Naive B cell (primary cell): ENCODE results near the gene TNK1. TPM values are rescaled to one million over a fixed set of nuclear protein-coding genes. Genes with fewer than 3 reads are reported as not detected.
A peak's percentile ranks its signal among the peaks of the same experiment; 100 is the strongest.

ENCODE experiments used
- ATAC-seq, 2 donors: fragments of 150-1000 bp; cut with Tn5 transposase; 2 replicates each; pipeline ENCODE4 v1.10.0; 2021; ENCODE audit warnings: low read depth in 2 of 2, mild to moderate bottlenecking in 2 of 2, moderate library complexity in 2 of 2
- DNase-seq: peaks from one replicate; pipeline ENCODE4 v3.0.0; 2022
- H3K27ac Mint-ChIP-seq, 6 donors: one replicate each; pipeline ENCODE4 v1.8.0; 2020 to 2022; ENCODE audit warnings: mild to moderate bottlenecking in 6 of 6, mixed read lengths in 6 of 6, moderate library complexity in 5 of 6, inconsistent platforms in 2 of 6
- H3K27me3 Mint-ChIP-seq, 3 donors: one replicate each; pipeline ENCODE4 v1.8.0; 2021 to 2022; ENCODE audit warnings: mixed read lengths in 3 of 3, mild to moderate bottlenecking in 1 of 3
- H3K36me3 Mint-ChIP-seq, 2 donors: one replicate each; pipeline ENCODE4 v1.8.0; 2020 to 2022; ENCODE audit warnings: mixed read lengths in 2 of 2, inconsistent platforms in 1 of 2, mild to moderate bottlenecking in 1 of 2
- H3K4me1 Mint-ChIP-seq, 3 donors: one replicate each; pipeline ENCODE4 v1.8.0; 2020 to 2022; ENCODE audit warnings: mixed read lengths in 3 of 3, inconsistent platforms in 1 of 3, mild to moderate bottlenecking in 1 of 3, moderate library complexity in 1 of 3
- H3K4me3 Mint-ChIP-seq, 8 donors: one replicate each; pipeline ENCODE4 v1.8.0; 2020 to 2022; ENCODE audit warnings: mild to moderate bottlenecking in 8 of 8, mixed read lengths in 8 of 8, moderate library complexity in 8 of 8, inconsistent platforms in 2 of 8
- H3K9me3 Mint-ChIP-seq, 7 donors: one replicate each; pipeline ENCODE4 v1.8.0; 2020 to 2022; ENCODE audit warnings: mixed read lengths in 7 of 7, mild to moderate bottlenecking in 5 of 7, inconsistent platforms in 2 of 7, moderate library complexity in 1 of 7
- polyA plus RNA-seq, 6 donors: library from polyadenylated mRNA; unstranded; fragments of 300-500 nt; fragmentation: Illumina TruSeq; gene quantifications; one replicate each; pipeline ENCODE4 v1.2.3, GENCODE V29; 2021; ENCODE audit warnings: low read depth in 6 of 6

Gene TNK1
- polyA plus RNA-seq, 6 donors from 2014 or later, result 1.2 to 4.2 (median 2.5) TPM

DNA sequence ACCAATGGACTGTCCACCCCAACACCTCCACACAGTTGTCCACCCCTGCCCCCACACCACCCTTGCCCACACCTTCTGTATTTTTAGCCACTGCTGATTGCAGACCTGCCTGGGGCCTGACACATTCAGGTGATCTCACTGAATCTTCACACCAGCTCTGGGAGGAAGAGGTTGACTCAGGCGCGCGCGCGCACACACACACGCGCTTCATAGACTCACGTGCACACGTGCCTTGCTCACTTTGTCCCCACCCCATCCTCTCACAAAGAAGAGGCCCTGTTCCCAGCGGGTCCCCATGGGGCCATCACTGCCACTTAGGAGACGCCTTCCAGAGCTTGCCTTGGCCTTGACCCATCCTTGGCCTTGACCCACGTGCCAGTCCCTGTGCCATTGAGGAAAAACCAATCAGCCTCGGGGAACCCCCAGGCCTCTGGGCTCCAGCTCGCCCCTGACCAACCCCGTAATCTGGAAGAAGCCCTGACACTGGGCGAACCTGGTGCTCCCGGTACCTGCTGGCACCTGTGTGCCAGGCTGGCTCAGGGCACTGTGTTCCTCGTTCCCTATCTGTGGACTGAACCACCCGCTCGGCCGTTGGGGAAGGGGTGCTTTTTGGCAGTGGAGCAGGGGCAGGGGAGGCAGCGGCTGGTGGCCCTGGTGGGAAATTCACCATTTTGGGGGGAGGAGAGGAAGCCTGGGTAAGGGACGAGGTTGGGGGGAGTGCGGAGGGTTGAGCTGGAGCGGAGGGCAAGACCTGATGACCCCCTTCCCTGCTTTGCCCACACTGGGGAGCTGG is 29.9 kb downstream of the TNK1 start:
- ATAC-seq, result no peak
- H3K4me1 Mint-ChIP-seq, result peaks cover 2 to 12% (median 6%) of the 10 kb centered on the region in 3 donors
- no peaks in the 10 kb centered on the region for H3K9me3 Mint-ChIP-seq
- H3K36me3 Mint-ChIP-seq, result no peaks in the 10 kb centered on the region
- no peak overlapping the region for H3K4me3 Mint-ChIP-seq
- H3K27me3 Mint-ChIP-seq, result peaks cover 14 to 31% (median 25%) of the 10 kb centered on the region in 3 donors
- no peak overlapping the region for H3K27ac Mint-ChIP-seq
- DNase-seq, result no peak

DNA sequence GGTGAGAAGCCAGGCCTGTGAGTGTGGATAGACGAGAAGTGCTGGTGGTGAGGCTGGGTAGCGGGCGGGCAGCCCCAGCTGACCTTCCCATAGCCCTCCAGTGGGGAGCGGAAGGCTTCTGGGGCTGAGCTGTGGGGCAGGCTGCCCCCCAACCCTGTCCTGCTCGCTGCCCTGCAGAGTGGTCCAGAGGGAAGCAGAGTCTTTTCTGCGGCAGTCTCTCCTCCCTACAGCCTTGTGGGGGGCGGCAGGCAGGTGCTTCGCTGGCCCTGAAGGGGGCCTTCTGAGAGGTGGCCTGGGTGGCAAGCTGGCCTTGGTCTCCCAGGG is 30.5 kb downstream of the TNK1 start:
- ATAC-seq (no peak), DNase-seq (no peak)
- Mint-ChIP-seq H3K36me3 (no peaks in the 10 kb centered on the region), H3K9me3 (no peaks in the 10 kb centered on the region), H3K4me1 (peaks cover 0 to 8% (median 3%) of the 10 kb centered on the region in 3 donors), H3K27ac (no peak overlapping the region), H3K4me3 (no peak overlapping the region), H3K27me3 (peaks cover 10 to 27% (median 20%) of the 10 kb centered on the region in 3 donors)

DNA sequence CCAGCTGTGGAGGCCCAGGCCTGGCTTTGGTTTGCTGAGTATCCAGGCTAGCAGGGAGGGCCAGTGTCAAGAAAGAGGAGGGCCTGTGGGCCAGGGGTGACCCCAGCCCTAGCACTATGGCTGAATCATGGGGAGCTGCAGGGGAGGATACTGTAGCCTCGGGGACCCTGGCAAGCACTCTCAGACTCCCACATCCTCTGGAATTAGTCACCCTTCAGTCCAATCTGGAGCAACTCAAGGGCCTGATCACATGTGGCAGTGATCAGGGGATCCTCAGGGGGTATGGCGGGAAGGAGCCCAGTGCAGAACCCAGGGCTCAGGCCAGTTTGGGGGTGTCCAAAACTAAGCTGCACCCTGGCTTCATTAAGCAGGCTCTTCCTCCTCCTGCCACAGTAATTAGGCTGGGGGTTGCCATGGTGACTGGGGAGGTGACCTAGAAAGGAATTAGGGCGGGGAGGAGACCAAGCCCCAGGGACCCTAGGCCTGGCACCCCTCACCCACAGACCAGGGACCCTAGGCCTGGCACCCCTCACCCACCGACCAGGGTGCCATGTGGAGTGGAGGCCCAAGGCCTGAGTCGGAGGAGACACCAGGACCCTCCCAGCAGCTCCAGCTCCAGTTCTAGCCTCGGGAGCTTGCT is 32.6 kb downstream of the TNK1 start:
- no peaks in the 10 kb centered on the region for H3K9me3 Mint-ChIP-seq

DNA sequence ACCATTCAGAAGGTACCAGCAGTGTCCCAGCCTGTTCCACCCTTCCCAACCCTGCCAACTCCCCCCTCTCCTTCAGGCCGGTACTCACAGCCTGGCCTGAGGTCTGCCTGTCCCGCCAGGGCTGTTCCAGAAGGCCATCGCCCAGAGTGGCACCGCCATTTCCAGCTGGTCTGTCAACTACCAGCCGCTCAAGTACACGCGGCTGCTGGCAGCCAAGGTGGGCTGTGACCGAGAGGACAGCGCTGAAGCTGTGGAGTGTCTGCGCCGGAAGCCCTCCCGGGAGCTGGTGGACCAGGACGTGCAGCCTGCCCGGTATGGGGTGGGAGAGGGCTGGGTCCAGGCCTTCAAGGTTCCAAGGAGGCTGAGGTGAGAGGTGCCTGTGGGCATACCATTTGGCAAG is 33.9 kb downstream of the TNK1 start:
- Mint-ChIP-seq H3K4me1 (no peaks in the 10 kb centered on the region), H3K4me3 (no peak overlapping the region), H3K36me3 (no peaks in the 10 kb centered on the region), H3K27me3 (peaks cover 4 to 22% (median 16%) of the 10 kb centered on the region in 3 donors), H3K9me3 (no peaks in the 10 kb centered on the region), H3K27ac (no peak overlapping the region)
- DNase-seq (no peak), ATAC-seq (no peak)

More for the DNA sequence above, 32.6 kb downstream of the TNK1 start:
- H3K36me3 Mint-ChIP-seq, result no peaks in the 10 kb centered on the region
- no peak for ATAC-seq
- H3K4me1 Mint-ChIP-seq, result peaks cover 0 to 3% (median 0%) of the 10 kb centered on the region in 3 donors
- no peak overlapping the region for H3K27ac Mint-ChIP-seq
- no peak overlapping the region for H3K4me3 Mint-ChIP-seq
- peaks cover 14 to 22% (median 20%) of the 10 kb centered on the region in 3 donors for H3K27me3 Mint-ChIP-seq
- DNase-seq, result no peak

DNA sequence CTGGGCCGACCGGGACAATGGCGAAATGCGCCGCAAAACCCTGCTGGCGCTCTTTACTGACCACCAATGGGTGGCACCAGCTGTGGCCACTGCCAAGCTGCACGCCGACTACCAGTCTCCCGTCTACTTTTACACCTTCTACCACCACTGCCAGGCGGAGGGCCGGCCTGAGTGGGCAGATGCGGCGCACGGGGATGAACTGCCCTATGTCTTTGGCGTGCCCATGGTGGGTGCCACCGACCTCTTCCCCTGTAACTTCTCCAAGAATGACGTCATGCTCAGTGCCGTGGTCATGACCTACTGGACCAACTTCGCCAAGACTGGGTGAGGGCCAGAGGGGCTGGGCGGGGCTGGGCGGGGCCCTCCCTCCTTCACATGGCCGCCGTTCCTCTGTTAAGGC is 34.9 kb downstream of the TNK1 start:
- Mint-ChIP-seq H3K36me3 (no peaks in the 10 kb centered on the region), H3K4me1 (no peaks in the 10 kb centered on the region), H3K27me3 (peaks cover 3 to 17% (median 9%) of the 10 kb centered on the region in 3 donors), H3K27ac (no peak overlapping the region), H3K4me3 (no peak overlapping the region), H3K9me3 (no peaks in the 10 kb centered on the region)
- no peak for DNase-seq
- ATAC-seq, result no peak

DNA sequence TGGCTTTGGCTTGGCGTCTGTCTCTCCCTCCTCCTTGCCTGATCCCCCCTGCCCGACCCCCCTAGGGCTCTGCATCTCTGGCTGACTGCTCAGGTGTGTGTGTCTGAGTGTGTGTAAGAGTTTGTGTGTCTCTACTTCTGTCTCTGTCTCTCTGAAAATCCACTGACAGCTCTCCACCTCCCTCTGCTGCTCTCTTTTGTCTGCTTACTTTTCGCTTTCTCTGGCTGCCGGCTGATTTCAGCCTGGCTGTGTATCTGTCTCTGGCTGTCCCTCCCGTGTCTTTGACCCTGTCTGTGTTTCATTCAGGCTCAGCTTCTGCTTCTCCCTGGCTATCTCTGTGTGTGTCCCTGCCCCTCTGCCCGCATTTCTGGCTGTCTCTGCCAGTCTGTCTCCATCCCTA is 35.4 kb downstream of the TNK1 start:
- DNase-seq (no peak), ATAC-seq (no peak)
- H3K4me3 Mint-ChIP-seq, result no peak overlapping the region
- peaks cover 3 to 17% (median 9%) of the 10 kb centered on the region in 3 donors for H3K27me3 Mint-ChIP-seq
- H3K36me3 Mint-ChIP-seq, result no peaks in the 10 kb centered on the region
- H3K9me3 Mint-ChIP-seq, result no peaks in the 10 kb centered on the region
- no peaks in the 10 kb centered on the region for H3K4me1 Mint-ChIP-seq
- no peak overlapping the region for H3K27ac Mint-ChIP-seq

DNA sequence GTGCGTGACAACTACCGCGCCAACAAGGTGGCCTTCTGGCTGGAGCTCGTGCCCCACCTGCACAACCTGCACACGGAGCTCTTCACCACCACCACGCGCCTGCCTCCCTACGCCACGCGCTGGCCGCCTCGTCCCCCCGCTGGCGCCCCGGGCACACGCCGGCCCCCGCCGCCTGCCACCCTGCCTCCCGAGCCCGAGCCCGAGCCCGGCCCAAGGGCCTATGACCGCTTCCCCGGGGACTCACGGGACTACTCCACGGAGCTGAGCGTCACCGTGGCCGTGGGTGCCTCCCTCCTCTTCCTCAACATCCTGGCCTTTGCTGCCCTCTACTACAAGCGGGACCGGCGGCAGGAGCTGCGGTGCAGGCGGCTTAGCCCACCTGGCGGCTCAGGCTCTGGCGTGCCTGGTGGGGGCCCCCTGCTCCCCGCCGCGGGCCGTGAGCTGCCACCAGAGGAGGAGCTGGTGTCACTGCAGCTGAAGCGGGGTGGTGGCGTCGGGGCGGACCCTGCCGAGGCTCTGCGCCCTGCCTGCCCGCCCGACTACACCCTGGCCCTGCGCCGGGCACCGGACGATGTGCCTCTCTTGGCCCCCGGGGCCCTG is 36.3 kb downstream of the TNK1 start:
- no peaks in the 10 kb centered on the region for H3K9me3 Mint-ChIP-seq
- no peak overlapping the region for H3K4me3 Mint-ChIP-seq
- ATAC-seq (no peak), DNase-seq (no peak)
- no peak overlapping the region for H3K27ac Mint-ChIP-seq
- H3K4me1 Mint-ChIP-seq, result no peaks in the 10 kb centered on the region
- no peaks in the 10 kb centered on the region for H3K36me3 Mint-ChIP-seq
- H3K27me3 Mint-ChIP-seq, result peaks cover 3 to 17% (median 9%) of the 10 kb centered on the region in 3 donors

DNA sequence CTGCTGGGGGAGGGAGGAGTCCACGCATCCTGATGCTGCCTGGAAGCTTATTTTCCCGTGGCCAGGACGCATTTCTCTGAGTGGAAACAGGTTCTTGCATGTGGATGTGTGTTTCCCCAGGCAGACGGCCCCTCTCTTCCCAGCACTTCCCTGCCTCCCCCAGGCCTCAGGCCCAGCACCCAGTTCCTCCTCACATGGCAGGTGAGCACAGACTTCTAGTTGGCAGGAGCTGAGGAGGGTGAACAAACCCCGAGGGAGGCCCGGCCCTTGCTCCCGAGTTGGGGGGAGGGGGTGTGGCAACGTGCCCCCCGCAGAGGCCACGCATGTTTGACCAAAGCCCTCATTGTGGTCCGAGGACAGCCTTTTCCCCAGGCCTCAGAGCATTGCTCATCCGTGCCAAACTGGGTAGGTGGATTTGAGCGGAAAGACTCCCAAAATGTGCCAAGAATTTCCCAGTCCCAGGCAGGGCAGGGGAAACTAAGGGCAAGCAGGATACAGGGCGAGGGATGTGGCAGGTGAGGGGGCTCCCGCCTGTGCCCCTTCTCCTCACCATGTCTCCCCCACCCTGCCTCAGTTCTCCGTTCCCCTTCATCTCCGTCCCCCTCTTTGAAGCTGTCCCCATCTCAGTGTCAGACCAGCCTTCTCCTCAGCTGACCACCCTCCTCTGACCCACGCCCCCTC is 37.7 kb downstream of the TNK1 start:
- DNase-seq (no peak), ATAC-seq (no peak)
- no peaks in the 10 kb centered on the region for H3K36me3 Mint-ChIP-seq
- H3K27me3 Mint-ChIP-seq, result peaks cover 3 to 17% (median 9%) of the 10 kb centered on the region in 3 donors
- no peak overlapping the region for H3K27ac Mint-ChIP-seq
- no peak overlapping the region for H3K4me3 Mint-ChIP-seq
- H3K9me3 Mint-ChIP-seq, result no peaks in the 10 kb centered on the region
- no peaks in the 10 kb centered on the region for H3K4me1 Mint-ChIP-seq

DNA sequence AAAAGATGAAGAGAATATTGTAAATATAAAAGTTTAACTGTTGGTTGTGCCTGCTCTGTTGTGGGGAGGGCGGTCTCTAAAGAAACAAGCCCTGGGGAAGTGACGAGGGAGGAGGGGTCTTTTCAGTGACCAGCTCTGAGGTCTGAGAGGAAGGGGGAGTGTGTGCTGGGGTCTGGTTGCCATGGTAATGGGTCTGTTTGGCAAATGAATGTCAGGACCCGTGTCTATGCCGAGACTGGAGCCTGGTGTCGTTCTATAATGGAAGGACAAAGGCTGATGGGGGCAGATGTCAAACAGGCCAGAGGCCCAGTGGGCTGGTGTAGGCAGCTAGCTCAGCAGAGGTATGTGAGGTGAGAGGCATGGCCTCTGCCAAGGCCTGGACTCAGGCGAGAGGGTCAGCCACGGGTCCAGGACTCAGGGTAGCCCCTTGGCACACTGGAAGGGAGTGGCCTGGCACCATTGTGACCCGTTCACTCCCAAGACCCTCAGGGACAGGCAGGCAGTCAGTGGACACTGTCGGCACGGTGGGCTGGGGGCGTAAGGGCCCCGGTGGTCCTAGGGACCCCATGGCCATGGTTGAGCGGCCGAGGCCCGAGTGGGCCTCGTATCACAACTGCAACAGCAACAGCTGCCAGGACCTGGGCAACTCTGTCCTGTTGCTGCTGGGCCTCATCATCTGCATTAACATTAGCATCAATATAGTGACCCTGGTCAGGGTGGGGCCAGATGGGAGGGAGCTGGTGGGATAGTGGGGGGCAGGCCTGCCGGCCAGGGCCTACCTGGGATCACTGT is 39.1 kb downstream of the TNK1 start, which contains the start of gene SPEM1:
Gene SPEM1, plus strand, starts transcription at position 506 of the 792 bp plus-strand sequence. Its CDS starts 61 bp downstream, at position 567.
- H3K27ac Mint-ChIP-seq, result no peak within 1 kb of the TSS
- peaks cover 3 to 22% (median 15%) of the 10 kb centered on the region in 3 donors for H3K27me3 Mint-ChIP-seq
- DNase-seq (no peak), ATAC-seq (no peak)
- H3K9me3 Mint-ChIP-seq, result no peaks in the 10 kb centered on the region
- no peaks in the 10 kb centered on the region for H3K36me3 Mint-ChIP-seq
- H3K4me1 Mint-ChIP-seq, result no peaks in the 10 kb centered on the region
- no peak within 1 kb of the TSS for H3K4me3 Mint-ChIP-seq

DNA sequence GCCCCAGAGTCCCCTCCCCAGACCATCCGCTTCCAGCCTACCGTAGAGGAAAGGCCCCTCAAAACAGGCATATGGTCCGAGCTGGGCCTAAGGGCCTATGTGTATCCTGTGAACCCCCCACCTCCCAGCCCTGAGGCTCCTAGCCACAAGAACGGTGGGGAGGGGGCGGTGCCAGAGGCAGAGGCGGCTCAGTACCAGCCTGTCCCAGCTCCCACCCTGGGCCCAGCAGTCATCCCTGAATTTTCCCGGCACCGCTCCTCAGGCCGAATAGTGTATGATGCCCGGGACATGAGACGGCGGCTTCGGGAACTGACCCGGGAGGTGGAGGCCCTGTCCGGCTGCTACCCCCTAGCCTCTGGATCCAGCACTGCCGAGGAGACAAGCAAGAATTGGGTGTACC is 40.3 kb downstream of the TNK1 start:
- H3K36me3 Mint-ChIP-seq, result no peaks in the 10 kb centered on the region

DNA sequence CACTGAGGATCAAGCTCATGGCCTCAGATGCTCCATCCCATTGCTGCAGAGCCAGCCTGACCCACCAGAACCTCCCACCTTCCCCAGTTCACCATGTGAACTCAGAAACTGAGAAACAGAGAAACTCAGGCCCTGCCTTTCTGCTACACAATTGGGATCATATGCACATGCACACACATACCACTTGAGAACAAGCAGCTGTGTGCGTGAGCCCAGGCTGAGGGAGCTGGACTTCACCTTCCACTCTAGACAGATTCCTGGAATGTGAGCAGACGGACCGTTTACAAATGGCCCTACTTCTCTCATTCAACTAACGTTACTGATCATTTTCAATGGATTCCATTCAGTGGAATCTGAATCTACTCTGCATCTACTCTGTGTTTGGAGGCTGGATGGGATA is 42.8 kb downstream of the TNK1 start:
- Mint-ChIP-seq H3K4me1 (no peaks in the 10 kb centered on the region), H3K4me3 (no peak overlapping the region), H3K36me3 (no peaks in the 10 kb centered on the region), H3K9me3 (no peaks in the 10 kb centered on the region), H3K27me3 (peaks cover 0 to 22% (median 16%) of the 10 kb centered on the region in 3 donors), H3K27ac (no peak overlapping the region)
- ATAC-seq (no peak), DNase-seq (no peak)

More for the DNA sequence above, 40.3 kb downstream of the TNK1 start:
- Mint-ChIP-seq H3K9me3 (no peaks in the 10 kb centered on the region), H3K27ac (no peak overlapping the region), H3K4me1 (no peaks in the 10 kb centered on the region), H3K4me3 (no peak overlapping the region), H3K27me3 (peaks cover 3 to 25% (median 19%) of the 10 kb centered on the region in 3 donors)
- ATAC-seq (no peak), DNase-seq (no peak)

DNA sequence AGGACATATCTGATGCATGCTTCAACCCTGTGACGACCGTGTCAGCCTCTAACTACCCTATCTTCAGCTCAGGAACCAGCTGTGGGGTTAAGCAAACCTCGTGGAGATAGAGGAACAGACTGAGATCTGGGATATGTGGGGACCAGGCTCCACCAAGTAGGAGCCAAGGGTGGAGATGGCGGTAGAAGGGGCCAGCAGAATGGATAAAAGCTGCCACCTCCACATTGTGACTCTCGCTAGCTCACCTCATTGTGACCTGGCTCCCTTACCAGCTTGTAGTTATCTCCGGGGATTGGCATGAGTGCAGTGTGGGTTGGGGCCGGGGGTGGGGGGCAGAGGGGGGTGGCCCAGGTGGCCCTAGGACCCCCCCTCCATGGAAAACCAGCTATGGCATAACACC is 44.4 kb downstream of the TNK1 start, which contains the start of gene SPEM2:
Gene SPEM2, plus strand, starts transcription at position 301 of the 400 bp plus-strand sequence. Its CDS starts 73 bp downstream, at position 374.
- DNase-seq (no peak), ATAC-seq (no peak)
- no peak within 1 kb of the TSS for H3K27ac Mint-ChIP-seq
- H3K27me3 Mint-ChIP-seq, result peaks cover 0 to 13% (median 8%) of the 10 kb centered on the region in 3 donors
- no peaks in the 10 kb centered on the region for H3K4me1 Mint-ChIP-seq
- H3K4me3 Mint-ChIP-seq, result peak within 1 kb of the TSS in 1 of 8 donors; percentile 25
- H3K36me3 Mint-ChIP-seq, result no peaks in the 10 kb centered on the region
- H3K9me3 Mint-ChIP-seq, result no peaks in the 10 kb centered on the region

DNA sequence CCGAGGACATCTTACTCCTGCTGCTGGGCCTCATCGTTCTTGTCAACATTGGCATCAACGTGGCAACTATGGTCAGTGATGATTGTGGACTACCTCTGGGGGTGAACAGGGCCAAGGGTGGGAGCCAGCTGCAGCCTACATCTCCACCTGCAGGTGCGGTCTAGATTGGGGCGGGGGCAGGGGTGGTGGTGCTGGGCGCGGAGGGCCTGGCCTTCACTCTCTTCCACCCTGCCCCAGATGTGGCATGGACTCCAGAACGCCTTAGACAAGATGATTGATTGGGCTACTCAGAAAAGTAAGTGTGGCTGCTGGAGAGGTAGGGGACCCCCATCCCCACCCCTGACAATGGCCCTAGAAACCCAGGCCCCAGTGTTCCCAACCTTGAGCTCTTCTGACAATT is 44.9 kb downstream of the TNK1 start:
- no peaks in the 10 kb centered on the region for H3K4me1 Mint-ChIP-seq
- no peak for ATAC-seq
- H3K9me3 Mint-ChIP-seq, result no peaks in the 10 kb centered on the region
- H3K27ac Mint-ChIP-seq, result no peak overlapping the region
- peaks cover 0 to 13% (median 8%) of the 10 kb centered on the region in 3 donors for H3K27me3 Mint-ChIP-seq
- H3K36me3 Mint-ChIP-seq, result no peaks in the 10 kb centered on the region
- no peak overlapping the region for H3K4me3 Mint-ChIP-seq
- no peak for DNase-seq
